H9 (cell line): Measurements from ENCODE around the gene ITPRID2. TPM values are rescaled to one million over a fixed set of nuclear protein-coding genes. Genes with fewer than 3 reads are reported as not detected.

Experiments used
- DNase-seq: peaks from one replicate; pipeline ENCODE4 v3.0.0-alpha.2; 2017
- H2AFZ ChIP-seq: one replicate; pipeline ENCODE4 v1.6.1; 2013; ENCODE audit warnings: mild to moderate bottlenecking, low read length, control low read depth, moderate library complexity
- H2AK5ac ChIP-seq: 2 replicates; pipeline ENCODE4 v1.6.1; 2013; ENCODE audit warnings: low read length, control low read depth, mixed read lengths; ENCODE audit not compliant: insufficient read length
- H2BK120ac ChIP-seq: one replicate; pipeline ENCODE4 v1.6.1; 2013; ENCODE audit warnings: low read depth, mild to moderate bottlenecking, low read length, control low read depth, inconsistent platforms; ENCODE audit not compliant: poor library complexity, severe bottlenecking
- H2BK12ac ChIP-seq: 2 replicates; pipeline ENCODE4 v1.6.1; 2013; ENCODE audit warnings: low read length, control low read depth, mixed read lengths, low read depth; ENCODE audit not compliant: insufficient read length
- H2BK15ac ChIP-seq: 2 replicates; pipeline ENCODE4 v1.6.1; 2013; ENCODE audit warnings: low read depth, low read length, control low read depth
- H2BK20ac ChIP-seq: one replicate; pipeline ENCODE4 v1.6.1; 2013; ENCODE audit warnings: low read depth, mild to moderate bottlenecking, low read length, control low read depth, inconsistent platforms; ENCODE audit not compliant: poor library complexity, severe bottlenecking
- H2BK5ac ChIP-seq: 2 replicates; pipeline ENCODE4 v1.6.1; 2013; ENCODE audit warnings: low read length, control low read depth, mixed read lengths; ENCODE audit not compliant: insufficient read length
- H3K14ac ChIP-seq: 2 replicates; pipeline ENCODE4 v1.6.1; 2013; ENCODE audit warnings: low read length, control low read depth; ENCODE audit not compliant: insufficient read depth
- H3K18ac ChIP-seq: 2 replicates; pipeline ENCODE4 v1.6.1; 2013; ENCODE audit warnings: low read depth, mild to moderate bottlenecking, mixed read lengths, low read length, control low read depth; ENCODE audit not compliant: insufficient read length
- H3K23ac ChIP-seq: 2 replicates; pipeline ENCODE4 v1.6.1; 2013; ENCODE audit warnings: low read length, control low read depth, mixed read lengths, low read depth; ENCODE audit not compliant: insufficient read length
- H3K23me2 ChIP-seq: 2 replicates; pipeline ENCODE4 v1.6.1; 2013; ENCODE audit warnings: low read depth, mild to moderate bottlenecking, mixed read lengths, low read length, control low read depth; ENCODE audit not compliant: insufficient read length, poor library complexity, severe bottlenecking
- H3K27ac ChIP-seq: 2 replicates; pipeline ENCODE4 v1.5.1; 2013; ENCODE audit warnings: low read length, control low read depth, mixed read lengths, low read depth; ENCODE audit not compliant: insufficient read length
- H3K27me3 ChIP-seq: 2 replicates; pipeline ENCODE4 v1.6.1; 2013; ENCODE audit warnings: low read length, control low read depth, inconsistent platforms; ENCODE audit not compliant: insufficient read depth
- H3K4ac ChIP-seq: 2 replicates; pipeline ENCODE4 v1.6.1; 2013; ENCODE audit warnings: low read depth, mild to moderate bottlenecking, control low read depth, inconsistent platforms, low read length, moderate library complexity
- H3K4me1 ChIP-seq: 2 replicates; pipeline ENCODE4 v1.6.1; 2013; ENCODE audit warnings: low read length, control low read depth, inconsistent platforms; ENCODE audit not compliant: insufficient read depth
- H3K4me2 ChIP-seq: 2 replicates; pipeline ENCODE4 v1.6.1; 2013; ENCODE audit warnings: low read length, control low read depth, mixed read lengths; ENCODE audit not compliant: insufficient read length, insufficient read depth
- H3K56ac ChIP-seq: 2 replicates; pipeline ENCODE4 v1.6.1; 2013; ENCODE audit warnings: low read depth, mild to moderate bottlenecking, mixed read lengths, low read length, control low read depth; ENCODE audit not compliant: insufficient read length
- H3K79me1 ChIP-seq: 2 replicates; pipeline ENCODE4 v1.6.1; 2013; ENCODE audit warnings: low read depth, mild to moderate bottlenecking, moderate library complexity, low read length, control low read depth, inconsistent platforms; ENCODE audit not compliant: insufficient read depth, poor library complexity, severe bottlenecking
- H3K79me2 ChIP-seq: 2 replicates; pipeline ENCODE4 v1.6.1; 2013; ENCODE audit warnings: low read length, control low read depth, inconsistent platforms; ENCODE audit not compliant: insufficient read depth
- H3K9ac ChIP-seq: 2 replicates; pipeline ENCODE4 v1.6.1; 2013; ENCODE audit warnings: low read length, control low read depth, mixed read lengths; ENCODE audit not compliant: insufficient read length; ENCODE audit errors: extremely low read depth
- H3K9me3 ChIP-seq: one replicate; pipeline ENCODE4 v1.6.1; 2013; ENCODE audit warnings: low read depth, low read length, inconsistent platforms; ENCODE audit not compliant: control insufficient read depth
- H3T11ph ChIP-seq: one replicate; pipeline ENCODE4 v1.6.1; 2013; ENCODE audit warnings: mild to moderate bottlenecking, low read length, control low read depth, inconsistent platforms
- H4K20me1 ChIP-seq: one replicate; pipeline ENCODE4 v1.6.1; 2013; ENCODE audit not compliant: control insufficient read depth, insufficient read length, insufficient read depth
- H4K5ac ChIP-seq: 2 replicates; pipeline ENCODE4 v1.6.1; 2013; ENCODE audit warnings: low read depth, mild to moderate bottlenecking, mixed read lengths, low read length, control low read depth; ENCODE audit not compliant: insufficient read length
- H4K8ac ChIP-seq: replicated peaks from 2 replicates; pipeline ENCODE4 v1.6.1; 2013; ENCODE audit warnings: low read length, control low read depth, mixed read lengths, low read depth; ENCODE audit not compliant: insufficient read length
- H4K91ac ChIP-seq: 2 replicates; pipeline ENCODE4 v1.6.1; 2013; ENCODE audit warnings: low read depth, mild to moderate bottlenecking, moderate library complexity, mixed read lengths, low read length, control low read depth; ENCODE audit not compliant: insufficient read length
- H3K27ac Mint-ChIP-seq, 3 experiments: 2 replicates in 2 of 3; 3 replicates in 1 of 3; pipeline ENCODE4 v1.8.0; 2020 to 2021; ENCODE audit warnings: mixed read lengths in 3 of 3, mild to moderate bottlenecking in 1 of 3, moderate library complexity in 1 of 3
- H3K27me3 Mint-ChIP-seq: 2 replicates; pipeline ENCODE4 v1.8.0; 2021; ENCODE audit warnings: low read depth, mild to moderate bottlenecking, moderate library complexity, mixed read lengths
- H3K36me3 Mint-ChIP-seq, 3 experiments: 2 replicates in 2 of 3; 3 replicates in 1 of 3; pipeline ENCODE4 v1.8.0; 2020 to 2021; ENCODE audit warnings: low read depth in 3 of 3, mixed read lengths in 3 of 3; ENCODE audit not compliant: insufficient read depth in 1 of 3
- H3K4me1 Mint-ChIP-seq, 2 experiments: 2 replicates each; pipeline ENCODE4 v1.8.0; 2020; ENCODE audit warnings: mixed read lengths in 2 of 2
- H3K4me3 Mint-ChIP-seq, 2 experiments: 2 replicates in 1 of 2; 3 replicates in 1 of 2; pipeline ENCODE4 v1.8.0; 2020 to 2021; ENCODE audit warnings: mild to moderate bottlenecking in 2 of 2, mixed read lengths in 2 of 2, moderate library complexity in 1 of 2
- H3K9me3 Mint-ChIP-seq, 2 experiments: 2 replicates in 1 of 2; 3 replicates in 1 of 2; pipeline ENCODE4 v1.8.0; 2020; ENCODE audit warnings: mild to moderate bottlenecking in 2 of 2, mixed read lengths in 2 of 2, moderate library complexity in 1 of 2
- CTCF ChIP-seq: fragments of 200-600 bp; sonication (generic); conservative IDR thresholded peaks from 3 replicates; pipeline ENCODE4 v1.8.0; 2021; ENCODE audit warnings: antibody characterized with exemption, mild to moderate bottlenecking
- WGBS: extraction: QIAGEN DNeasy Blood & Tissue Kit; methylation state at CpG from one replicate; pipeline ENCODE4 v1.1.7; 2013; ENCODE audit warnings: missing lambda C conversion rate, low lambda C conversion rate, mixed read lengths; ENCODE audit not compliant: insufficient read length; ENCODE audit errors: extremely low coverage; 5-methylcytosine and 5-hydroxymethylcytosine counted together
- total RNA-seq: library from RNA; stranded (reverse); gene quantifications from 2 replicates; pipeline ENCODE4 v1.2.1, GENCODE V29; 2021

The ITPRID2 gene
- total RNA-seq, 1 experiment from 2014 or later = 12.0 TPM

DNA sequence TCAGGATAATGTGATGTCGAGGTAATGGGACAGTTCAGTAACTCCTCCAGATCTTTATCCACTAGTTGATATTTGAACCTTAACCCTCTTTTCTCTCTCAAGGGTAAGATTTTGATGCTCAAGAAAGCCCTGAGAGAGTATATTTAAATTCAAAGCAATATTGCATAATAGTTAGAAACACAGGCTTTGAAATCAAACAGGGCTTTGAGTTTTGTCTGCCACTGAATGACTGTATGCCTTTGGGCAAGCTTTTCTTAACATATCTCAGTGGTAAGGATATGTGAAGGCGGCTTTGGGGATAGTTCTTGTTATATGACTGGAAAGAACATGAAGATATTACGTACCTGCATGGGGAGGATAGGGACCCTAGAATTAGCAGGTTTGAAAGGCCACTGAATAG, 11.1 kb downstream of the ITPRID2 start:
- H3K4me1 Mint-ChIP-seq = 0 out of 4 replicates have a peak, but pooled peaks cover 0 to 2% of the 10 kb centered on the region in 2 experiments
- Histone ChIP-seq H2BK12ac (no peak overlapping the region), H3T11ph (no peak overlapping the region), H2BK15ac (no peak overlapping the region), H3K4me2 (no peak overlapping the region), H2BK120ac (no peak overlapping the region), H3K18ac (no peak overlapping the region), H2BK20ac (no peak overlapping the region), H2AFZ (no peak overlapping the region), H4K5ac (no peak overlapping the region), H3K9me3 (no peaks in the 10 kb centered on the region), H3K27me3 (no peaks in the 10 kb centered on the region), H3K4me1 (no peaks in the 10 kb centered on the region), H2AK5ac (no peak overlapping the region), H3K14ac (no peak overlapping the region), H4K91ac (no peak overlapping the region), H3K23ac (no peak overlapping the region), H3K4ac (no peak overlapping the region), H3K27ac (no peak overlapping the region), H4K20me1 (no peaks in the 10 kb centered on the region), H2BK5ac (no peak overlapping the region), H3K9ac (no peak overlapping the region), H3K23me2 (no peaks in the 10 kb centered on the region), H3K79me2 (no peaks in the 10 kb centered on the region), H3K56ac (no peak overlapping the region), H3K79me1 (no peaks in the 10 kb centered on the region), H4K8ac (no peak overlapping the region)
- no peaks in the 10 kb centered on the region for H3K27me3 Mint-ChIP-seq
- H3K9me3 Mint-ChIP-seq = no peaks in the 10 kb centered on the region
- peaks cover 6 to 28% (median 16%) of the 10 kb centered on the region in 3 experiments; a peak in 5 of 7 replicates for H3K36me3 Mint-ChIP-seq
- no peak for TF ChIP-seq CTCF
- DNase-seq = no peak
- no peak overlapping the region for H3K27ac Mint-ChIP-seq
- WGBS = no CpG with 5 or more reads among the region's 3 CpGs
- H3K4me3 Mint-ChIP-seq = no peak overlapping the region
